NCI-H146 treated with DMSO at 0.1 percent for 48 hours (cell line): ENCODE data around the gene KCTD10.
A peak's percentile ranks its signal among the peaks of the same experiment; 100 is the strongest.
"Not testable (repeated sequence)": the region's sequence is repeated elsewhere in the genome, so short reads cannot be mapped to it uniquely, and the experiment has no call there.

ENCODE experiments used
- DNase-seq: peaks from one replicate; lab custom pipeline; 2025; ENCODE audit not compliant: unreplicated experiment; lab: John Stamatoyannopoulos, UW

Gene KCTD10

DNA sequence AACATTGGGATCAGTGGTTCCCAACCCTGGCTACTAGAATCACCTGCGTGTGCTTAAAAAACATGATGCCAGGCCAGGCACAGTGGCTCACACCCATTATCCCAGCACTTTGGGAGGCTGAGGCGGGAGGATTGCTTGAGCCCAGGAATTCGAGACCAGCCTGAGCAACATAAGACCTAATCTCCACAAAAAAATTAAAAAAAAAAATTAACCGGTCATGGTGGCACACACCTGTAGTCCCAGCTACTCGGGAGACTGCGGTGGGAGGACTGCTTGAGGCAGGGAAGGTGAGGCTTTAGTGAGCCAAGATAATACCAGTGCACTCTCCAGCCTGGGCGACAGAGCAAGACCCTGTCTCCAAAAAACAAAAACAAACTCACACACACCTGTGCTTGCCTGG is 2.0 kb downstream of the KCTD10 start:
- DNase-seq: no peak

DNA sequence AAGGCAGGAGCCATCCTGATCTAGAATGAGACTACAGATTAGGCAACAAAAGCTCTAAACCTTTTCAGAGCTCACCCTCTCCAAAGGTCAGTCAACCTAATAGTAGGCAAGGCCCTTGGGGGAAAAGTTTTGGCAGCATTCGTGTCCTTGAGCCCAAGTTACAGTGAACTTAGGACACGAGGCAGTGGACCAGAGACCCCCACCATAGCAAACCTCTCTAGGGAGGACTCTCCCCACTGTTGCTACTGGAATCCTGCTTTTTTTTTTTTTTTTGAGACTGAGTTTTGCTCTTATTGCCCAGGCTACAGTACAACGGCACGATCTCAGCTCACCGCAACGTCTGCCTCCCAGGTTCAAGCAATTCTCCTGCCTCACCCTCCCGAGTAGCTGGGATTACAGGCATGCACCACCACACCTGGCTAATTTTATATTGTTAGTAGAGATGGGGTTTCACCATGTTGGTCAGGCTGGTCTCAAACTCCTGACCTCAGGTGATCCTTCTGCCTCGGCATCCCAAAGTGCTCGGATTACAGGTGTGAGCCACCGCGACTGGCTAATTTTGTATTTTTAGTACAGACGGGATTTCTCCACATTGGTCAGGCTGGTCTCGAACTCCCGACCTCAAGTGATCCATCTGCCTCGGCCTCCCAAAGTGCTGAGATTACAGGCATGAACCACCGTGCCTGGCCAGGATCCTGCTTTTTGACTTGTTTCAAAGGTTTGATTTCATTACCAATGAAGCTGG is 3.4 kb downstream of the KCTD10 start:
- DNase-seq: not testable (repeated sequence)

DNA sequence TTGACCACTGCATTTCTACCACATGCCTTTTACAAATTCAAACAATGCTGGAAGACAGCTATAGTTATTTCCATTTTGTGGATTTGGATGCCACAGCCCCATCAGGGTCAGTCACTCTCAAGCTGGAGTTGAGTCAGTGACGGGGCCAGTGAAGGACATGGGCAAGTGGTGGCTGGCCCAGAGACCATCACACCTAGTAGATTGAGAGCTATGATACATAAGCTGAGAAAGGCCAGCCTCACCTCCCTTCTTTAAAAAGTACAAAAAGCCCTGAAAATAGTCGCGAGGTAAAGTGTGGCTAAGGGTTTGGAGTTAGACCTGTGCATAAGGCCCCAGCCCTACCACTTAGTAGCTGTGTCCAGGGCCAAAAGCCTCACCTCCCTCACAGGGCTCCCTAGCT is 4.1 kb downstream of the KCTD10 start:
- no peak for DNase-seq

DNA sequence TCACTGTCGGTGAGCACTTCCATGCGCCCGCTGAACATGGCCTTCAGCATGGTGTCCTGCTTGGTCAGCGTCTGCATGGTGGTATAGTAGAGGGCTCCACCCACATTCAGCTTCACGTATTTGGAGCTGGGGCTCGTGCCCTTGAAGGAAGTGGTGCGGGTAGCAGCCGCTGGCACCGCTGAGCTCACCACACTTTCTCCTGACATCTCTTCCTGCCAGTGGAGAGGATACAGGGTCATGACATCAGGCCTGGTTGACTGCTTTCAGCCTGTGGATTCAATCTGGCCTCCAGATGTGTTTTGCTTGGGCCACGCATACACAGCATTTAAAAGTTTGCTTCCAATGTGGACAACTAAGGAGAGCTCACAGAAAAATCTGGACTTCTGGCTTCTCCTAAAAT is 7.6 kb downstream of the KCTD10 start:
- DNase-seq: no peak

DNA sequence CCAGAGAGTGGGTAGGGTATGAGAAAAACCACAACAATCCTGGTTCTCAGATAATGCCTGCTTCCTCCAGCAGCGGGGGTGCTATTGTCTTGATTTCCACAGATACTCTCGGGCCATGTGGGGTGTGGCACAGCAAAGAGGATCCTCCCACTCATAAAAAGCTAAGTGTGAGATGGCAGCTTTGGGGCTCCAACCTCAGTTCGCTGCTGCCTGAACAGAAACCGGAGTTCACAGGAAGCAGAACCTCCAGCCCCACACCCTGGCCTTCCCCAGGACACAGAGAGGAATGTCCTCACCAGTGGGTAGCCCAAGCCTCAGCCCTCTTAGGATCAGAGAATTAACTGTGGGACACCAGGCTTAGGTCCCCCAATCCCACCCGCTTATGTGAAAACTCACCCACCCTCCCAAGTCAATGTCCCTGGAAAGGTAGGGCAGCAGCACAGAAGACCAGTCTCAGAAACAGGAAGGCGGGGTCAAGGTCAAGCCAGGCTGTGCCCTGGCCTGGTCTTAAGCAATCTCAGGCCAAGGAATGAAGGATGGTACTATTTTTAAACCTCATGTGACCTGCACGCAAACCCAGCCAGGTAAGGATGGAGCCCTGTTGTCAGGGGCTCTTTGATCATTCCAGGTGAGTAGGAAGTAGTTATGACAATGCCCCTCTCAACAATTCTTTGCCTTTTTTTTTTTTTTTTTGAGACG is 9.0 kb downstream of the KCTD10 start:
- DNase-seq: no peak

DNA sequence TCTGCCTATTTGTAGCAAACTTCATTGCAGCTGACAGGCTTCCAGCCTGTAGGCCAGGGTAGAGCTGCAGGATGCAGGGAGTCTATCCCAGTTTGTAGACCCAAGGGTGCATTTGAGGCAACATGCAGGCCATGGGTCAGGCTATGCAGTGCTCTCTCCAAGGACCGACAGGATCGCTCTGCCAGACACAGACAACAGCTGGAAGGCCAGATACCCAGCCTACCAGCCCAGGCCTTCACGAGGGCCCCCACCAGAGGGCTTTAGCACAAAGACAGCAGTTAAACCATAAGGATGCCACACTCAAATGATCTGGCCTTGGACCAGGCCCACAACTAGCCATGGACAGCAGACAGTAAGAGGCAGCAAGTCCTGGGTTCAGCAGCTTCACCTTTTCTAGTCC is 10.3 kb downstream of the KCTD10 start:
- DNase-seq: no peak

DNA sequence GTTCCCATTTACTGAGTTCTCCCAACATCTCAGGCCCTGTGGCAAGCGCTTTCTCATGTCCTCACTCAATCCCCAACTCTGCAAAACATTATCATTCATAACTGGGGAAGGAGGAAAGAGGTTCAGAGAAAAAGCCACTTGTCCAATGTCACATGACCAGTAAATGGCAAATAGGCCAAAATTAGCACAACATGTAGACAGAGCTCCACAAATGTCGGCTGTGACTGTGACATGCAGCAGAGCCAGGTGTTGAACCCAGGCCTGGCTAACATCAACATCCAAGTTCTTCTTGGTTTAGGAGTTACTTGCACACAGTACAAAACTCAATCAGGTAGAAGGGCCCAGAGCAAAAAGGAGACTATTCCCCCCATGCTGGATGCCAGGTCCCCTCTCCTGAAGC is 10.8 kb downstream of the KCTD10 start:
- no peak for DNase-seq

DNA sequence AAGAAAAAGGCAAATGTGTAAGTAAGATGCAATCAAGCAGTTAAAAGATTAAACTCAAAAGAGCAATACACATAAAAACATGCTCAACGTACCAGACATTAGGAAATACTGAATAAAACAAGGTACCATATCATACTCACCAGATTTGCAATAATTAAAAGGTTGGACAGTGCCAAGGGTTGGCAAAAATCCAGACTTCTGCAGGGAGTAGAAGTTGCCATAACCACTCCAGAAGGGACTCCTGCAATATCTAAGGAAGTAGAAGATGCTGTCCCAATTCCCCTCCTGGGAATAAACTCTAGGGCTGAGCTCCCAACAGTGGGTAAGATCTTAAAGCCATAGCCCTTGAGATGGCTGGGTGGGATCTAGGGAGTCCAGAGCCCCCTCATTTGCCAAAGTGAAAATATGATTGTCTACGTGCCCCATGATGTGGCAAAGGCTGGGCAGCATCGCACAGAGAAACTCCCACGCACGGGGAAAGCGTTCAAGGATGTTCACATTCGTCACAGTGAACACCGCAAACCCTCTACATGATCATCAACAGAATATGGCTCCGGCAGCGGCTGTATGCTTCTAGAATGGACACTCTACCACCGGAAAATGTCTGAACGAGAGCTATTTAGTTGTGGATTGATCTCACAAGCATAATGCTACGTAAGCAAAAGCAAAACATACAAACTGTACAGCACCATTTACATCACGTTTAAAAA is 12.3 kb downstream of the KCTD10 start:
- no peak for DNase-seq

DNA sequence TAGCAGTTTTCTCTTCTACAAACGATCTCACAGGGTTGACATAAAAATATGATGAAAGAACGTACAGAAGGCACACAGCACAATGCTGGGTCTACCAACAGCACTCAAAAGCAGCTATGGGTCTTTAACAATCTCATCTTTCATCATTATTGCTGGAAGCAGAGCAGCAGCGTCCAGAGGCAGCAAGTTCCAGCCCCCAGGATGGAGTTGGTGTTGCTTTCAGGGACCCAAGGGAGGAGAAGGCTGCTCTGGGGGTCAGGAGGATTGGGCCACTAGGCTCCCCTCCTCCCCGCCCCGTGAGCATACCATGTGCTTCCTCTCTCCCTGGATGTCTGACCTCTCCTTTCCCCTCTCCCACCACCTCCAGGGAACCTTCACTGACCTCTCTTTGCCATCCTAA is 13.3 kb downstream of the KCTD10 start:
- no peak for DNase-seq

DNA sequence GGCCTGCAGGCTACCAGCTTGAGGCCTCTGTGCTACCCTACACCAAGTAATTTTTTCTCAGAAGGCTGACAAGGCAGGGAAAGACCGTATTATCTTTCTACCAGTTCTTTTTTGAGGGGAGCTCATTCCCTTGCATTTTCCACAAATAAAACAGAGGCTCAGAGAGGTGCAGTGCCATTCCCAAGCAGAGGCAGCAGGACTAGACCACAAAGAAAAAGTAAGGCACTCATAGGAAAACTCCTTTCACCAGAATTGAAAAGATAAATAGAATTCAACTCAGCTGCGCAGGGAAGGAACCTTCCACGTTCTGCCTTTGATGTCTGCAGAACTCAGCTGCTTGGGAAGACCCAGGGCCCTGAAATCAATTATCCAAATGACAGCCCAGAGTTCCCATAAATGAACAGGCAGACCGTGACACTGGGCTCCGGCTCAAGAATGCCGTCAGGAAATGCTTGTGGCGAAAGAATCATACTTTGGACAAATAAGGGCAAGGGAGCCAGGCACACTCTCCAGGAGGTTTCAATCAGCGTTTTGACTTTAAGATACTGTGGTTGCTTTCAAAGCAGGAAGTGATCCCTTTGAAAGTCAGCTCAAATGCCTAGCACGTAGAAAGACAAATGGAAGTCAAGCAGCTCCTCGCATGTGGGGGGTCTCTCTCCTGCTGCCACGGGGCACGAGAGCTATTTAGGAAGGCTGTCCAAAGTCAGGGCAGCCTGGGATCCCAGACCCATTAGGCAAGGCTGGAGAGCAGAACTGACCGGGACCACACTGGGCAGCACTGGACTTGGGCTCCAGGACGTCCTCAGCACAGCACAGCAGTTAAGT is 14.0 kb downstream of the KCTD10 start:
- DNase-seq: no peak

DNA sequence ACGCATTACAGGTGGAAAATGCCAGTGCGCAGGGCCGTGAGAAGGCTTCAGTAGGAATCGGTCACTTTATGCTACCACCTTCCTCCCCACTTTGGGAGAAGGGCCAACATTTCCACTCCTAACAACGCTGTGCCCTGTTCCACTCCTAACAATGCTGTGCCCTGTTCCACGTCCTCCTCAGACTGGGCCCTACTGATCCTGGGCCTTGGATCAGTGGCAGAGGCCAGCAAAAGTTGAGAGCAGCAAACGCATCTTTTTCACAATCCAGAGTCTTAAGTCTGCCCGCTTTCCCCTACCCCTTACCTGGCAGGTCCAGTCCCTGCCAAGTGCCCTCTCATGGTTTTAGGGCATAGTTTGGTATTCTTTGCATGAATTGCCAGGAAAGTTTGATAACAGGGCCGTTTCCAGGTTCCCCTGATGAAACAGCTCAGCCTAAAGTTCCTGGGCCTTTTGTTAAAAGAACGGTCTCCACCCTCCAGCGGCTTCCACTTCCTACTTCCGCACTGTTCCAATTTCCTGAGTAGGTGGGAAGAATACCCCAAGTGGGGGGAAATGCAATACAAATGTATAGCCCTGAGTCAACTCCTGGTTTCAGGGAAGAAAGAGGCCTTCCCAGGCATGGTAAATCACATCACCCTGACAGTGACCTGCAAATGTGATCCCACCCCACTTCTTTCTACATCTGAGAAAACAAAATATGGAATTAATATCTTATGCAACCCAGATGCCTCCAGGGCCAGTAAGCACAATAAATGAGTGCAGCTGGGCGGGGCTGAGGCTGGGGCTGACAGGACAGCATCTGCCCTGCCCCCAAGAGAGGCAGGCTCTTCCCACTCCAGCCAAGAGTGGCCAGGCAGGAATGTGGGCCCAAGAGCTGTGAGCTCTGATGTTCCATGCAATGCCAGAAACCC is 15.0 kb downstream of the KCTD10 start:
- DNase-seq: no peak

DNA sequence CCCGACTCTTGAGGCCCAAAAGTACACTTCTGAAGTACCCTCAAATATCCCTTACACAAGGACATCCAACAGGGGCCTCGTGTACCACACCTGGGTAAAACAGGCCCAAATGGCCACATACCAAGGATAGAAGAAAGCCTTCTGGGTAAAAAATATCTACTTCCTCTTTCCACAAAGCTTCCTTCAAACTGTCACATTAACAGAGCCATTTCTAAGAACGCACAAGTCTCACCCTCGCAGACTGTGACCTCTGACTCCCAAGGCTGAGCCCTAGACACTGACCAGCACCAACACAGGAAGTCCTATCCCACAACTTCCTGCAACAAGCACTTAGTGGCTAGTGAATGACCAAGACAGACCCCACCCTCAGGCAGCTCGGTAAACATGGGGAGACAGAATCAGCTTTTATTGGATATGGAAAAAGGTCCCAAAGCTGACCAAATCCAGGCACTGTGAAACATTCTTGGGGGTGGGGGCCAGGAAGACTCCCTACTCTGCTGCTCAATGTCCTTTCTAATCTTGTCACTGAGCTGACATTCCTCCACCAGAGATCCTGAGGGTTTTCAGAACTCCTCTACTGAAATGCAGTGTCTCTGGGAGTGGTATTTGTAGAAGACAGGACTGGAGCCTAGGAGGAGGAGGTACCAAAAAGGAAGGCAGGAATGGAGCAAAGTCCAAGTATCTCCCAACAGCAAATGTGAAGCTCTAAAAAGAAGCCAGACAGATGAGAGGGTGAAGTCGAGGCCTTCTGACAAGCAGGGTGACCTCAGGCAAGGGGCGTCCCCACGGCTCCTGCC is 15.9 kb downstream of the KCTD10 start:
- no peak for DNase-seq

DNA sequence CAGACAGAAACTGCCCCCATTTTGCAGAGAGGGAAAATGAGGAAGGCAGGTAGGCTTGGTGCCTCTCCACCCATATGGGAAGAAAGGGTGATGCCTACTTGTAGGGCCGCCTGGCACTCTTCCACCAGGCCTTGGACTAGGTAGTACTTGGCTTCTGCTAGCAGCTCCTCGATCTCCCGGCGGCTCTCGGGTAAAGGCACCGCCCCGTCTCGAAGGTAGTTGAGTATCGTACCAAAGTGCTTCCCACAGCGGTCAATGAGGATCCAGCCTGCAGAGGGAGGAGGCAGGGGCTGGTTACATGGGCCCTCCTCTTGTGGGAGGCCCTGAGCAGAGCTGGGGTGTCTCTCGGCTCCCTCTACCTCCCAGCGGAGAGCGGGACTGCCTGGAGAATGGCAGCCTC is 16.6 kb downstream of the KCTD10 start:
- DNase-seq: no peak

DNA sequence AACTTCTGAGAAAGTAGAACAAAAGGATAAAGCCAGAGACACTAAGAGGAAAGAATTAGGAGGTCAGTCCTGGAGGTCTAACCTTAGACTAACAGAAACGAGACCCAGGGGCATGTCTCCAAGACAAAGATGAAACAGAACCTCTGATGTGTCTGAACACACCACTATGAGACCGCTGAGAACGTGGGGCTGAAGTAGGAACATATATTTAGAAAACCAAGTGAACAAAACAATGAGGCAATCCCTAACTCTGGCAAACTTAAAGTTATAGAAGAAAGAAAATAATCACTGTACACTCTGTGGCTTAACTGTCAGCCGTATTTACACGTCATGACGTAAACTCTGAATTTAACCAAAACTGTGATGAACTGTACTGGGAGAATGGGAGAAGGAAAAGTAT is 17.9 kb downstream of the KCTD10 start:
- DNase-seq: no peak

DNA sequence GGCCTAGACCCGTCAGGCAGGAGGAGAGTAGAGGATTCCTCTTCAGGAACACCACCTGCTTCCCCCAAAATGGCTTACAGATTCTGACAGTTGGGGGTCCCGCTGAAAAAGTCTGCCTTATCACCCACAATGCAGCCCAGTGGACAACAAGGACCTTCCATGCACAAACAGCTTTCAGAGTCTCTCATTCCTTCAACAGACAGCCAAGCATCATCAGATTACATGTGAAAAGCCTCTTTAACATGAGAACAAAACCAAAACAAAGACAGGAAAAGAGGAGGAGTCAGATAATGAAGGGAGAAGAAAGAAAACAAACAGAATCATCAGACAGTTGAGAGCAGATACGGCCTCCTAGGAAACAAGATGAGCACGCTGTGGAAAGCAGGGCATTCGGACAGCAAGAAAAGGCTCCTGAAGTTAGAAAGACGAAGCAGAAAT is 18.3 kb downstream of the KCTD10 start:
- peak; percentile 5 for DNase-seq

DNA sequence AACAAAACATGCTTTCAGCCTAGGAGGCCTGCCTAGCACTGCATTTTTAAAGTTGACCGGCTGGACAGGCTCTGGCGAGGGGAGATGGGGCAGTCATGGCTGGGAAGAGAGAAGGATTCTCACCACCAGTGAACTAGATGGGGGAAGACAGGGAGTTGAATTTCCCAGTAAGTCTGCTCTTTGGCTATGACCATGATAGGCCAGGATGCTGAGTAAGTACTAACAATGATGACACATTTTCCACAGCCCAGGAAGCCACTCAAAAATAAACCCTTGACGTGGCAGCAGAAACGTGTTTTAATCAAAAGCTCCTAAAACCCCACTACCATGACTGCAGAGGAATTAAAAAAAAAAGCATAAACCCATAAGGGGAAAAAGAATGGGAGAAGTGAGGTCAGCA is 19.0 kb downstream of the KCTD10 start:
- DNase-seq: no peak

DNA sequence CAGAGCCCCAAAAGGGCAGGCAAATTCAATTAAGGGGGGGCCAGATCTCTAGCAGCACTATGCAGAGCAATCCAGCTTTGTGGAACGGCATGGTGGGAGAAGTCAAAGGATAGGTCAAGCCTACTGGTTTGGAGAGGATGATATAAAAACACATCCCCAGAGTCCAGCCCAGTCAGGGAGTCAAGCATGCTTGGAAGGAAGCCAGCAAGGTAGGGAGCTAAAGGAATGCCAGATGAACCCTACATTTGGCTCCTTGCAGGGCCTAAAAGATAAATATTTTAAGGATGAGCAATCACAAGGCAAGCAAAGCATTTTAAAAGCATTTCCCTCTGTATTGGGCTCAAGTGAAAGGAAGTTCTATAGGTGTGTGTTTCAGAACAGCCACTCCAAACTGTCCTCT is 21.4 kb downstream of the KCTD10 start:
- no peak for DNase-seq

DNA sequence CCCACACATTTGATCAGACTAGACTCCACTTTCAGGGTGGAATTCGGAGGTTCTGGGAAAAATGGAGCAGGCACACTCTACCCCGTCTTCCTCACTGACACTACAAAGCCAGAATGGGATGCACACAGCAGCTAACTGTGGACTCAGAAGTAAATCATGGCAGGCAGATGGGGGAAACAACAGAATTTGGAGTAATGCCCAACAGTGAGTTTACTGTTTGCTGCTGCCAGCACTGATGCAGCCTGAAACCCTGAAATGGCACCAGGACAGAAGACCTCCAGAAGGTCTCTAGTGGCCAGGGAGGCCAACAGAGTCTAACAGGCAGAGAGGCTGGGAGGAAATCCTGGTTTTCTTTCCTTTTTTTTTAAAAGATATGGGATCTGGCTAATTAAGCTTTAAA is 24.6 kb downstream of the KCTD10 start:
- DNase-seq: no peak

DNA sequence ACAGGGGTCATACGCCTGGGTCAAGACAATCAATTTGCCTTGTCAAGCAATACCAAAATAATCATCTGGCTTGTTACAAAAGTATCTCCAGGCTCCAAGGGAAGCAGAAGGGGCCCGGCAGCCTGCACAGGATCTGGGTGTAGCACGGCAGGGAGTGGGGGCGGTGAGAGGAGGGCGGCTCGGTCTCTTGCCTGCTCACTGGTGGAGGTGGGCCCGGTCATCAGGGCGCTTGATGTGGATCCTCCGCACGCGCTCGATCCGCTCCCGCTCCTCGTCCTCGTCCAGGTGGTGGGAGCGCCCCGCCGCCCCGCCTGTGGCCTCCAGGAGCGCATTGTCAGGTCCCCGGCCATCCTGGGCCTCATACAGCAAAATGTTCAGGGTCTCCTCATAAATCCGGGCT is 25.7 kb downstream of the KCTD10 start:
- DNase-seq: no peak
